Large intestine (tissue), 3 donors: Measurements from ENCODE around the gene TSPAN5. TPM values are rescaled to one million over a fixed set of nuclear protein-coding genes. Genes with fewer than 3 reads are reported as not detected.
A peak's percentile ranks its signal among the peaks of the same experiment; 100 is the strongest.
"Not testable (repeated sequence)": the region's sequence is repeated elsewhere in the genome, so short reads cannot be mapped to it uniquely, and the experiment has no call there.

Experiments
- DNase-seq, 2 donors: peaks; one replicate each; pipeline versions ENCODE4 v3.0.0 to v3.0.0-alpha.2; 2013
- H3K27ac ChIP-seq: one replicate; pipeline ENCODE4 v1.5.1; 2013; ENCODE audit warnings: low read length
- H3K27me3 ChIP-seq: 2 replicates; pipeline ENCODE4 v1.6.1; 2013; ENCODE audit warnings: low read length; ENCODE audit not compliant: control insufficient read depth, insufficient read depth
- H3K36me3 ChIP-seq: 2 replicates; pipeline ENCODE4 v1.6.1; 2013; ENCODE audit warnings: low read length; ENCODE audit not compliant: control insufficient read depth, insufficient read depth
- H3K4me1 ChIP-seq: one replicate; pipeline ENCODE4 v1.6.1; 2013; ENCODE audit warnings: low read length; ENCODE audit not compliant: control insufficient read depth, insufficient read depth
- H3K4me3 ChIP-seq: one replicate; pipeline ENCODE4 v1.5.1; 2013; ENCODE audit warnings: low read length
- H3K9me3 ChIP-seq: one replicate; pipeline ENCODE4 v1.6.1; 2013; ENCODE audit warnings: mild to moderate bottlenecking, low read depth, low read length, moderate library complexity; ENCODE audit not compliant: control insufficient read depth
- WGBS: methylation state at CpG from one replicate; pipeline ENCODE4 v1.1.5; 2013; ENCODE audit warnings: low lambda C conversion rate; ENCODE audit not compliant: insufficient coverage; 5-methylcytosine and 5-hydroxymethylcytosine counted together
- polyA plus RNA-seq: library from polyadenylated mRNA; unstranded; fragments of 120-200 nt; gene quantifications from one replicate; pipeline ENCODE4 v1.2.1, GENCODE V29; 2013

Gene TSPAN5
- polyA plus RNA-seq, 1 donor, result 9.9 TPM

DNA sequence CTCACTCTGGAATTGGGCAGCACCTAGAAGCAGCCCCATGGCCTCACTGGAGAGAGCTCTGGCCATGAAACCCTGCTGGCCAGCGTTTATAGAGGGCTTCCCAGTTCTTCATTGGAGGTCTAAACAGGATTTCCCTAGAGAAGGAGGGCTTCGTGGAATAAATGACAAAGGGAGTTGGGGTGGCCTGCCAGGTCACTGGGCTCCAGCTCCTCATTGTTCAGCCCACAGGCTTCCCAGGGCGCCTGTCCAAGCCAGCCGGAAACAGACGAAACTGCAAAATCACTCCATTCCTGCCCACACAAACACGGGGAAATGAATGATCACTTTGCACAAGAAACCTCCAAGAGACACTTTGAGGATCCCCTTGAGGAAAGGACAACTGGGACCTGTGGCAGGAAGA lies 189.7 kb downstream of the TSPAN5 start:
- Histone ChIP-seq H3K27ac (no peak overlapping the region), H3K27me3 (no peaks in the 10 kb centered on the region), H3K4me3 (no peak overlapping the region), H3K9me3 (no peaks in the 10 kb centered on the region), H3K4me1 (no peaks in the 10 kb centered on the region), H3K36me3 (no peaks in the 10 kb centered on the region)
- WGBS, result no CpG with 5 or more reads among the region's 6 CpGs
- DNase-seq, result no peak

- Histone ChIP-seq H3K4me3 (peak overlapping the region; percentile 38), H3K4me1 (no peaks in the 10 kb centered on the region), H3K9me3 (no peaks in the 10 kb centered on the region), H3K27me3 (no peaks in the 10 kb centered on the region), H3K27ac (no peak overlapping the region), H3K36me3 (no peaks in the 10 kb centered on the region)
- no CpG with 5 or more reads among the region's 20 CpGs for WGBS
- peak; percentile 79 to 82 for DNase-seq
Measured at GRCh38 chr4:98467627-98468072, 190.8 kb downstream of the TSPAN5 start.

DNA sequence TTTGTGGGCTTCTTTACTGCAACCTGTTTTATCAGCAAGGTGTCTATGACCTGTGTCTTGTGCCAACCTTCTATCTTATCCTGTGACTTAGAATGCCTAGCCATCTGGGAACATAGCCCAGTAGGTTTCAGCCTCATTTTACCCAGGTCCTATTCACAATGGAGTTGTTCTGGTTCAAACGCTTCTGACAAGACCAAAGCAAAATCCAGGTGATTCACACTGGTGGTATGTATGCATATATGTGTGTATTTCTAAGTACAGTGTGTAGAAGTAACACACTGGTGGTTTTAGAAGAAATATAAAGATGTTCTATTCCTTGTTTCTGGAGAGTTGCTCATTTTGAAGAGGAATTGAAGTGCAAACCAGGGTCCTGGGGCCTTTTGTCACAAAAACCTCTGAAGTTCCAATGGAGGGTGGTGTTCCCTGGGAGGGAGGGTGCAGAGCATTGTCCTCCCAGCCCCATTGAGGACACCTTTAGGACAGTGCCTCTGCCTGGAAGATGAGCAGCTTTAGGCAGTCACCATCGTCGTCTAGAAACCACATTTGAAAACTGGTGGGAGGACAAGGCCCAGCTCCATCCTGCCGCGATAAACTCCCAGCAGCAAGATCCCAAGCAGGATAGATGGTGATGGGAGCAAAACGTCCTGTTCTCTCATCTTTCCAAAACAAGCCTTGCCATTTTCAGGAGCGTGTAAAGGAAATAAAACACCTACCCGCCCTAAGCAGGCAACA lies 191.4 kb downstream of the TSPAN5 start:
- no CpG with 5 or more reads among the region's 8 CpGs for WGBS
- Histone ChIP-seq H3K27me3 (no peaks in the 10 kb centered on the region), H3K36me3 (no peaks in the 10 kb centered on the region), H3K4me3 (no peak overlapping the region), H3K4me1 (no peaks in the 10 kb centered on the region), H3K27ac (no peak overlapping the region), H3K9me3 (no peaks in the 10 kb centered on the region)
- DNase-seq, result no peak

GRCh38 chr4:98462487-98462886 lies 195.9 kb downstream of the TSPAN5 start:
- no peak overlapping the region for H3K4me3 ChIP-seq
- H3K27me3 ChIP-seq, result no peaks in the 10 kb centered on the region
- H3K4me1 ChIP-seq, result no peaks in the 10 kb centered on the region
- no peak for DNase-seq
- H3K9me3 ChIP-seq, result peaks cover 5% of the 10 kb centered on the region
- H3K27ac ChIP-seq, result no peak overlapping the region
- no peaks in the 10 kb centered on the region for H3K36me3 ChIP-seq

DNA sequence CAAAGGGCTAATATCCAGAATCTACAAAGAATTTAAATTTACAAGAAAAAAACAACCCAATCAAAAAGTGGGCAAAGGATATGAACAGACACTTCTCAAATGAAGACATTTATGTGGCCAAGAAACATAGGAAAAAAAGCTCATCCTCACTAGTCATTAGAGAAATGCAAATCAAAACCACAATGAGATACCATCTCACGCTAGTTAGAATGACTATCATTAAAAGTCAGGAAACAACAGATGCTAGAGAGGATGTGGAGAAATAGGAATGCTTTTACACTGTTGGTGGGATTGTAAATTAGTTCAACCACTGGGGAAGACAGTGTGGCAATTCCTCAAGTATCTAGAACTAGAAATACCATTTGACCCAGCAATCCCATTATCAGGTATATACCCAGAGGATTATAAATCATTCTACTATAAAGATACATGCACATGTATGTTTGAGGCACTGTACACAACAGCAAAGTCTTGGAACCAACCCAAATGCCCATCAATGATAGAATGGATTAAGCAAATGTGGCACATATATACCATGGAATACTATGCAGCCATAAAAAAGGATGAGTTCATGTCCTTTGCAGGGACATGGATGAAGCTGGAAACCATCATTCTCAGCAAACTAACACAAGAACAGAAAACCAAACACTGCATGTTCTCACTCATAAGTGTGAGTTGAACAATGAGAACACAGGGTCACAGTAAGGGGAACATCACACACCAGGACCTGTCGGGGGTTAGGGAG lies 197.1 kb downstream of the TSPAN5 start:
- not testable (repeated sequence) for H3K4me3 ChIP-seq, H3K4me1 ChIP-seq, H3K27me3 ChIP-seq, DNase-seq, H3K36me3 ChIP-seq, H3K9me3 ChIP-seq, H3K27ac ChIP-seq
- no CpG with 5 or more reads among the region's 2 CpGs for WGBS

DNA sequence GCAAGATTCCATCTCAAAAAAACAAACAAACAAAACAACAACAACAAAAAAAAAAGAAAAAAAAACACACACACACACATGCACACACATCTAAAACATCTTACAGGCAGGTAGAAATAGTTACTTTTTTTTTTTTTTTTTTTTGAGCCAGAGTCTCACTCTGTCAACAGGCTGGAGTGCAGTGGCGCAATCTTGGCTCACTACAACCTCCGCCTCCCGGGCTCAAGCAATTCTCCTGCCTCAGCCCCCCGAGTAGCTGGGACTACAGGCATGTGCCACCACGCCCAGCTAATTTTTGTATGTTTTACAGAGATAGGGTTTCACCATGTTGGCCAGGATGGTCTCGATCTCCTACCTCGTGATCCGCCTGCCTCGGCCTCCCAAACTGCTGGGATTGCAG lies 201.0 kb downstream of the TSPAN5 start:
- DNase-seq, H3K36me3 ChIP-seq, H3K4me3 ChIP-seq, H3K27ac ChIP-seq, H3K9me3 ChIP-seq, H3K4me1 ChIP-seq, H3K27me3 ChIP-seq: not testable (repeated sequence)
- no CpG with 5 or more reads among the region's 9 CpGs for WGBS

GRCh38 chr4:98452091-98452490 lies 206.3 kb downstream of the TSPAN5 start:
- H3K4me1 ChIP-seq, result no peaks in the 10 kb centered on the region
- WGBS, result no CpG with 5 or more reads among the region's 3 CpGs

GRCh38 chr4:98448908-98449307 lies 209.5 kb downstream of the TSPAN5 start:
- no peaks in the 10 kb centered on the region for H3K27me3 ChIP-seq
- no peaks in the 10 kb centered on the region for H3K4me1 ChIP-seq
- H3K9me3 ChIP-seq, result no peaks in the 10 kb centered on the region
- DNase-seq, result no peak
- H3K27ac ChIP-seq, result no peak overlapping the region
- H3K36me3 ChIP-seq, result no peaks in the 10 kb centered on the region
- H3K4me3 ChIP-seq, result no peak overlapping the region

More at GRCh38 chr4:98452091-98452490, 206.3 kb downstream of the TSPAN5 start:
- Histone ChIP-seq H3K36me3 (no peaks in the 10 kb centered on the region), H3K4me3 (no peak overlapping the region), H3K27me3 (no peaks in the 10 kb centered on the region), H3K9me3 (no peaks in the 10 kb centered on the region), H3K27ac (no peak overlapping the region)
- DNase-seq, result no peak

GRCh38 chr4:98447648-98448047 lies 210.8 kb downstream of the TSPAN5 start:
- no peak overlapping the region for H3K27ac ChIP-seq
- no peak for DNase-seq
- no peaks in the 10 kb centered on the region for H3K9me3 ChIP-seq
- no peak overlapping the region for H3K4me3 ChIP-seq
- WGBS, result no CpG with 5 or more reads among the region's 5 CpGs
- H3K27me3 ChIP-seq, result no peaks in the 10 kb centered on the region
- no peaks in the 10 kb centered on the region for H3K36me3 ChIP-seq
- no peaks in the 10 kb centered on the region for H3K4me1 ChIP-seq

DNA sequence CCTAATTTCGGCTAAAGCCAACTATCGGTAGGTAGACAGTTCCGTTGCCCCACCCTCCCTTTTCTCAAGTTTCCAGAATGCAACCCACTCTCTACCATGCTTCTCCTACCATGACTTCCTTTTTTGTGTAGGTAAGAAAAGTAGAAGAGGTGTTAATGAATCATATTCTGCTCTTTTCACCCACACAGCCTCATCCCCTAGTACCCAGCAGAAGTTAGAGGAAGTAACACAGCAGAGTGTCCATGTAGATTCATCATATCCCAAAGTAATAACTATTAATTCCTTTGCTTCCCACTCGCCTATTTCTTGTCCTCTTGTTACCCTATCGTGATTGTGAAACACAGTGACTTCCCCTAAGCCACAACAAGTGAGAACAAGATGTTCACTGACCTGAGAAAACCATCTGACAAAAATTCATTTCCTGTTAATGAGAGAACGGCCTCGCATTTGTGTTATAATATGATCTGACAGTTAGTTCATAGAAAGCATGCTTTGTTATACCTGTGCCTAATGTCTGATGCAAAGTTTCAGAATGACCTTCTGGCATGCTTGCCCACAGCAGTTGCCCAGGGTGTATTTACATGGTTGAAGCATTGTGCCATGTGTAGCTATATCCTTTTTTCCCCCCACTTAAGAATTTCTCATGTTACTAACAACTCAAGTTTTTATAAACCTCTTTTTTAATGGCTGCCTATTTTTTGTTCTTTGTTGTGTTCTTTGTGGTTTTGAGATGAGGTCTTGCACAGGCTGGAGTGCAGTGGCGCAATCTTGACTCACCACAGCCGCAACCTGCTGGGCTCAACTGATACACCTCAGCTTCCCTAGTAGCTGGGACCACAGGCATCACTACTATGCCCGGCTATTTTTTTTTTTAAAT lies 211.7 kb downstream of the TSPAN5 start:
- Histone ChIP-seq H3K4me1 (no peaks in the 10 kb centered on the region), H3K4me3 (no peak overlapping the region), H3K9me3 (no peaks in the 10 kb centered on the region), H3K36me3 (peaks cover 6% of the 10 kb centered on the region), H3K27ac (no peak overlapping the region), H3K27me3 (no peaks in the 10 kb centered on the region)
- DNase-seq, result no peak
- WGBS, result 96% methylated on average over 4 of the region's 10 CpGs
